HG03103 (cell line): ENCODE measurements around the gene NCOA5.
"Not testable (repeated sequence)": the region's sequence is repeated elsewhere in the genome, so short reads cannot be mapped to it uniquely, and the experiment has no call there.

ENCODE experiments used
- ATAC-seq: cut with Tn5 transposase; IDR thresholded peaks from one replicate; pipeline ENCODE4 v1.9.1; 2021; ENCODE audit warnings: low read depth; ENCODE audit not compliant: unreplicated experiment

Gene NCOA5

GRCh38 chr20:46121184-46121930, 31.6 kb upstream of the NCOA5 start:
- ATAC-seq = no peak

- no peak for ATAC-seq
These were observed 30.4 kb upstream of the NCOA5 start for GRCh38 chr20:46120136-46120535.

GRCh38 chr20:46119547-46119946, 29.8 kb upstream of the NCOA5 start:
- no peak for ATAC-seq

GRCh38 chr20:46119028-46119546, 29.3 kb upstream of the NCOA5 start:
- no peak for ATAC-seq

GRCh38 chr20:46118481-46119020, 28.8 kb upstream of the NCOA5 start:
- ATAC-seq = no peak

GRCh38 chr20:46117704-46118467, 28.1 kb upstream of the NCOA5 start, which contains the start of gene CD40:
TSS of gene CD40 (plus strand) at chr20:46118314. CDS start at chr20:46118344, 30 bp downstream.
- ATAC-seq = peak; percentile 58

GRCh38 chr20:46114449-46114848, 24.7 kb upstream of the NCOA5 start:
- ATAC-seq = no peak

- no peak for ATAC-seq
These were observed 23.3 kb upstream of the NCOA5 start for GRCh38 chr20:46113113-46113470.

- no peak for ATAC-seq
These were observed 22.8 kb upstream of the NCOA5 start for GRCh38 chr20:46112430-46113112.

GRCh38 chr20:46111836-46112212, 22.1 kb upstream of the NCOA5 start:
- ATAC-seq = no peak

- ATAC-seq = peak; percentile 48
These were observed 21.5 kb upstream of the NCOA5 start for GRCh38 chr20:46111028-46111835.

- ATAC-seq = no peak
These were observed 19.2 kb upstream of the NCOA5 start for GRCh38 chr20:46108976-46109375.

GRCh38 chr20:46108435-46108841, 18.7 kb upstream of the NCOA5 start:
- peak; percentile 78 for ATAC-seq

- no peak for ATAC-seq
These were observed 17.3 kb upstream of the NCOA5 start for GRCh38 chr20:46107061-46107460.

- ATAC-seq = no peak
These were observed 14.5 kb upstream of the NCOA5 start for GRCh38 chr20:46104262-46104661.

GRCh38 chr20:46102940-46103339, 13.2 kb upstream of the NCOA5 start:
- ATAC-seq = no peak

- no peak for ATAC-seq
These were observed 12.2 kb upstream of the NCOA5 start for GRCh38 chr20:46101957-46102356.

- ATAC-seq = no peak
These were observed 11.2 kb upstream of the NCOA5 start for GRCh38 chr20:46100988-46101387.

GRCh38 chr20:46100444-46100843, 10.7 kb upstream of the NCOA5 start:
- not testable (repeated sequence) for ATAC-seq
